ENCODE measurements around the gene CALML5.

CALML5 gene

DNA sequence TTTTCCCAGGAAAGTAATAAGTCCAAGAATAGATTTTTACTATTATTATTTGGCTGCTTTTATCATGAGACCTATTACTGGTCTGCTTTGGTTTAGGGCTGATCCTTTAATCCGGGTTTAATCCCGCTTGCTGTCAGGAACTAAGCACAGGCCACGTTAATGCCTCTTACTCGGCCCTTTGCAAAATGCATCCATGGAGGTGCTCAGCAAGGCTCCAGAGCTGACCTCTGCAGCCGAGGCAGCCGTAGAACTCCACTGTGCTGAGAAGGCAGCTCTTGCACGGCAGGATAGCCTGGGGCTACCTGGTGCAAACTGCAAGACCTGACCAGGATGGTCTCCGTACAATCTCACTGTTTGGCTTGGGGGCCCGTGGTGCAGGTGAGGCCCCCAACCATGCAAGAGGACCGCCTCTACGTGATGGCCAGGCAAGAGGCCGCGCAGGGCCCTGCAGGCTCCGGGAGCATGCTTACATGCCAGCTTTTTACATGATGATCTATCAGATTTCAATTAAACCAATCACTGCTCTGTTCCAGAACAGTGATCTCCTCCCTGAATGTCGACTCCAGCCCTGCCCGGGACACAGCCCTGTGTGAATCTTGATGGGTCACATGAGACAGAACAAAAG, 15.0 kb upstream of the CALML5 start:
- DNase-seq = no peak

DNA sequence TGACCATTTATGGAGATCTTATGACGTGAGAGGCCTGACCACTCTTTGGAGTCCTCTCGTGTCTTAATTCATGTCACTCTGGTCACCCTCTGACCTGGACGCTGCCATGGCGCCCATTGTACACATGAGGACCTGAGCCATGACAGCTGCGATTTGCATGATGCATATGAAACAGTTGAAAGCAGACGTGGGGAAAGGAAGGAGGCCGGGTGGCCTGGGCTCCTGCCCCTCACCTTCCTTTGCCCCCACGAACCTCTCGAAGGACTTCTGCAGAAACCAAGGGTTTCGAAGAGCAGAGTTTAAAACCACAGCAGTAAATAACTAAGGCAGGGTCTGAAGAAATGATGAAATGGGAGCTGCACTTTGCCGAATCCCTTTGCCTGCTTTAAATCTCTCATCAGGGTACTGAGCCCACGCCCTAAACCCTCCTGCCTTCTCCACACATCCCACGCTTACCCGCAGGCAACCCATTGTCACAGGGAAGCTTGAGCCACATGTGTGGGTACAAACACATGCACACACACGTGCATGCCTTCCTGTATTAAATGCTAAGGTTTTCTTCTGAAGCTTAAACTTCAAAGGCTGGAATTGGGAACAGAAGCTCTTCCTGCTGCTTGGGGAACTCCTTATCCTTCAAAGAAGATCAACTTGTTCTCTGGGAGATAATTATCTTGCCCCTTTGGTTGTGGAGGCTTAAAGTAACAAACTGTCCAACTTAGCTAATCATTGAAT, 13.7 kb upstream of the CALML5 start:
- no peak for DNase-seq

GRCh38 chr10:5512331-5512730, 13.0 kb upstream of the CALML5 start:
- no peak for DNase-seq

GRCh38 chr10:5511885-5512280, 12.5 kb upstream of the CALML5 start:
- no peak for DNase-seq

- DNase-seq = no peak
Measured at GRCh38 chr10:5511231-5511884, 12.0 kb upstream of the CALML5 start.

DNA sequence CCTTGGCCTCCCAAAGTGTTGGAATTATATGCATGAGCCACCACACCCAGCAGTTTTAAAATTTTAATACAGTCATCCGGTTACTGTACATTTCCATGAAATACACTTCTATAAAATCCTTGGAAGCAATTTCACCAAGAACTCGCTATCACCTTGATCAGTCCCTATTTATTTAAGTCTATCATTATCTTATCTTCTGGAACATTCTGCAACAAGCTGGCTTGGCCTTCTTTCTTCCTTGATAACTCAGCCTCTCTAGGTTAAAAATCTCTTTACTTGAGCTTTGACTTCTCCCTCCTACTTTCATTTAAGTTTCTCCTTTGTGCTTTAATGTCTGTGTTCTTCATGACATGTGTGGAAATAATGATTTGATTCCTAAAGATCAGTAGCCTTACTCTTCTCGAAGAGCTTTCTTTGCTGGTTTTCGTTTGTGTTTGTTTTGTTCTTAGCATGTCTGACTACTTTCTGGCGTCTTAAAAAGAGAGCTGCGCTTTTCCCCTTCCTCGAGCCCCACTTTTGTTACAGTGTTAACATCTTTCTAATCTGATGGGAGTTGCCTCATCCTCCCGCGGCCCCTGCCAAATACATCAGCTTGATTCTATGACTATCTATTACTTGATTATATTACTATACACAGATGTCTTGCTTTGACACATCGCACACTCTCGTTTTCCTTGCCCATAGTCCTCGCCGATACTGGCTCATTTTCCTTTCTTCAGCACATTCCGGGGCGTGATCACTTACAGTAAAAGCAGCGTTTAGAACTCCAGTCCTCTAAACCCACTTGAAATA, 11.1 kb upstream of the CALML5 start:
- no peak for DNase-seq

- DNase-seq = no peak
Measured at GRCh38 chr10:5509691-5510090, 10.3 kb upstream of the CALML5 start.

DNA sequence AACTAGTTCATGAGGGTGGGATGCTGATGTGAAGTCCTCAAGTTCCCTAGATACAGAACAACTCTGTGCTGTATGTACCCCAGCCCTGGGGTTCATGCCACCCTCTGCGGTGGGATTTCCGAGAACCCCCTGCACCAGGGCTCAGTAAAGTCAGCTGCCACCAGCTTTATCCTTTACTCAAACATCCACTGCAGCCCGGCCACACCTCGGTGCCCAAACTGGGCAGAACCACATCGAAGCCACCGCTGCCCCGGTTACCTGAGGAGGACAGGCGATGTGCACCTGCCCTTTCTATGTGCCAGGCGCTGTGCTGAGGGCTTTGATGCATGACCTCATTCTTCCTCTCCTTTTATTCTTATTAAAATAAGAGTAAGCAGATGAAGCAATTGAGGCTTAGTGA, 9.9 kb upstream of the CALML5 start:
- DNase-seq = no peak

DNA sequence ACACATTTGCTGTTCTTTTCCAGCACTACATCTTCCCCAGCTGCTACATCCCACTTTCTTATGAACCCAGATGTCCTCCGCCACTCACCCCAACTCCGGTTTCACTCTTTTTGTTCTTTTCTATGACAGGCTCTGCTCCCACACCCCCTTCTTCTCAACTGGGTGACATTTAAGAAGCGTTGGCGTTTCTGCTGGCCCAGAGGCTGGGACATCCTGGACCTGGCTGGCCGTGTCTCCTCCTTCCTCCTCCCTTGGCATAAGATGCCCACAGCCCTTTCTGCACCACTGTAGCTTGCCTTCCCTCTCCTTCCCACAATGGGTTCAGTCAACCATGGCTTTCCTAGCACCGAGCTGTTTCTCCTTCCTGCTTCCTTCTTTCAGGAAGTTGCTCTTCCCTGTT, 9.4 kb upstream of the CALML5 start:
- DNase-seq = no peak

DNA sequence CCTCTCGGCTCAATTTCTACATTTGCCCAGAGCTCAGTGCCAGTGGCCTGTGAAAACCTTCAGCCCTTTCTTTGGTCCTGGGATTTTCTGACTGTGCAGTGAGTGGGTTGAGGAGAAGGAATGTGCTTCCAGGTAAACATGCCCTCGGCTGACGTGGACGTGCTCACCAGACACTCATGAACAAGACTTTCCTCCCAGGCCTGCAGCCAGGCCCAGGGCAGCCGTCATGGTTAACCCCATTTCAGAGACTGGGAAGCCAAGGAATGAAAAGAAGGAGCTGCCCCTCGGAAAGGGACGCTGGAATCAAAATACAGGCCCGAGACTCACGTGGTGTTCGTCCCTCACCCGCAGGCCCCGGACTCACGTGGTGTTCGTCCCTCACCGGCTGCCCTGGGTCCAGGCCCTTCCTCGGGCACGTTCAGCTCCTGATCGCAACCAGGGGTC, 8.8 kb upstream of the CALML5 start:
- no peak for DNase-seq

- DNase-seq = no peak
Measured at GRCh38 chr10:5507649-5508131, 8.3 kb upstream of the CALML5 start.

GRCh38 chr10:5506751-5507648, 7.6 kb upstream of the CALML5 start:
- DNase-seq = no peak

DNA sequence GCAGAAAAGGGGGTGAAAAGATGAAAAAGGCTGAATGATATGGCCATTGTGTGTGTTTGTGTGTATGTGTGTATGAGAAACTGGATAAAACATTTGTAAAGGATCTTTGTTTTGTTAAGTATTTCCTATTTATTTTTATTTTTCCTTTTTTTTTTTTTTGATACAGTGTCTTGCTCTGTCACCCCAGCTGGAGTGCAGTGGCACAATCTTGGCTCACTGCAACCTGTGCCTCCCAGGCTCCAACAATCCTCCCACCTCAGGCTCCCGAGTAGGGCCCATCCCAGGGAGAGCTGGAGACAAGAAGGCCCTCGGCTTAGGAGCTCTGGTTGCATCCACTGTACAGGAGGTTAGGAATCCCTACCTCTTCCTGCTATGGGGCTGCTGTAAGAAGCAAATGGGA, 6.9 kb upstream of the CALML5 start:
- DNase-seq = no peak

DNA sequence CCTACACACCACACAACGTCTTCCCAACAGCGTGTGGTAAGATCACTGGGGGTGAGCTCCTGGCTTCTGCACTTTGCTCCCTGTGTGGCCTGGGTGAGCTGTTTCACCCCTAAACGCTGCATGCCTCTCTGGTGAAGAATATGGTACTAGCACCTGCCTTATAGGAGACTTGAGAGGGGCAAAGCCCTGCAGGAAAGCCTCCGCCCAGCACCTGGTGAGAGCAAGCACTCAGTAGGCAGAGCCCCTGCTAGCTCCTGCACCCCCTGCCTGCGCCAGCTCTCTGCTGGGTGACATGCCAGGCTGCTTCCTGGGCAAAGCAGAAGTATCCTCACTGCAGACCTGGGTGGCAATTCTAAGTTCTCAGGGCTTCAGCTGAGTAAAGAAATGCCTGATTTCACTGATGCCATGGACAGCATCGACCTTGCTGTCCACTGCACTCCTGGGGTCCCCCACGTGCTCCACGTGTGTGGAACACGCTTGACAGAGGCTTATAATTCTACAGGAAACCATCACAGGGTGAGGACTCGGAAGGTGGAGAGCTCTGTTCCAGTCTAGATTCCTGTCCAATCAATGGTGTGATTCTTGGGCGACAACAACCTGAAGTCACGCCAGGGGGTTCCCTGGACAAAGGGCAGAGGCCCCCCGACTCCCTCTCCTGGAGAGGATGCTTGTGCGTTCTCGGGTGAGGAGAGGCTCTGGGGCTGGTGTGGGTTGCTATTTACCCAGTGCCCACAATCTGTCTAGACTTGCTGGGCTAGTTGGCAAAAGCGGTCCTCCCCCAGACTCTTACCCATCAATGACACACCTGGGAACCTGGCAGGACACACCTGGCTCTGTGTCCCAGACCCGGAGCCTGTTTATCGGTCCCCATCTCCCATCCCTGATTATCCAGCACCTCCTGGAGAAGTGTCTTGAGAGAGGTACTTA, 5.0 kb upstream of the CALML5 start:
- DNase-seq = no peak

DNA sequence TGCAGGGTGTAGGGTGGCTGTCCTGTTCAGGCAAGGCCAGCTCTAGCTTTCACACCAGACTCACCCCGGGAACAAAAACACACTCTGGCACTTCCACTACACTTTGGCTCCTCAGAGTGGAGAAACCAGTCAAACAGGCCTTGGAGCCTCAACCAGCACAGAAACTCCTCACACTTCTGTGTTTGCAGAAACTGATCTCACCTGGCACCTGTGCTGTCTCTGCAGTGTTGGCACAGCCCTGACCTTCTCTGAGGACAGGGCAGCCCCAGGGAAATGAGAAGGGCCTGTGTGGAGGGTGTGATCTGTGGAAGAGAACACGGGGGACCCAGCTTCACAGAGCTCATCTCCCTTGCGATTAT, 4.1 kb upstream of the CALML5 start:
- DNase-seq = no peak

GRCh38 chr10:5502571-5503476, 3.5 kb upstream of the CALML5 start:
- DNase-seq = no peak

DNA sequence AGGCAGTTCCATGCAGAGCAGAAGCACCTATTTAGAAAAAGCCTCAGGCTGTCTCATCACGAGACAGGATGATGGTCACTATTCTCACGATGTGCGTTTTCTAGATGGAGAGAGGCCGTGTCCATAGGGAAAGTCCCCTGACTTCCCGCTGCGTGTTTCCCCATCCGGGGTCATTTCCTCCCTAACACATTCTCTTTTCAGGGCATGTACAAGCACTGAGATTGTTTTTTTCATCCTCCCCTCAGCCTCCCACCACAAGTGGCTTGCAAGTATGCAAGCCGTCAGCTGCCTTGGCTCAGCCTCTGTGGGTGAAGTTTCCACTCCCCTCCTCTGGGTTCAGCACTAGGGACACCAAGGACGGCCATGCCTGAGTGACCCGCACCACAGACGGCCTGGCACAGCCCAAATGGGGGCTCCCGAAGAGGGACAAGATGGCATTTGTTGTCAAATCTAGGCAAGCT, 2.7 kb upstream of the CALML5 start:
- DNase-seq = no peak

DNA sequence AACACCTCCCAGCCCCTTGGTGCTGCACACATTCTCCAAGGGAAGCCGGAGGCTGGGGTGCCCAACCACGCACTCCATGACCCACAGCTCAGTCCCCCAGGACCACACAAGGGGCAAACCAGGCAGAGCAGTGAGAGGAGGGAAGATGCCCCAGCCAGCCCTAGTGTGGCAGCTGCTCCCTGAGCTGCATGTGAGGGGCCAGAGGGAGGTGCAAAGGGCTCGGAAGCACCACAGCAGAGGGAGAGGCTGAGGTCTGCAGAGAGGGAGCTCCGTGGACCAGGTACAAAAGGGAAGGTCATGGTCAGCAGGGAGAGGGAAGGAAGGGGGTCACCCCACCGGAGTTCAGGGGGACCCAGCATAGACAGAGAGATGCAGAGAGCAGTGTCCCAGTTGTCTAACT, 1.5 kb upstream of the CALML5 start:
- DNase-seq = no peak

GRCh38 chr10:5500162-5500670, 846 bp upstream of the CALML5 start:
- DNase-seq = no peak
